GM12878 (cell line): ENCODE results near the gene RNF168. TPM values are rescaled to one million over a fixed set of nuclear protein-coding genes. Genes with fewer than 3 reads are reported as not detected.

Source experiments
- ATAC-seq: fragments of 200-7000 bp; cut with Tn5 transposase; 3 replicates; pipeline ENCODE4 v1.9.1; 2020; ENCODE audit warnings: mild to moderate bottlenecking, moderate library complexity
- BruUV-seq: library from RNA; stranded (reverse); fragments of 400-500 nt; replicated peaks from 2 replicates; lab custom pipeline; 2021; lab: Mats Ljungman, UMichigan
- CTCF ChIA-PET: fragments of 300-600 bp; sonication (Branson Sonifier 250); formaldehyde crosslinking; extraction: SDS; loops from one replicate; lab custom pipeline; 2021; ENCODE audit warnings: inconsistent platforms; lab: Yijun Ruan, JAX
- POLR2A ChIA-PET: fragments of 350-600 bp; formaldehyde crosslinking; extraction: SDS; loops from one replicate; lab custom pipeline; 2021; ENCODE audit warnings: inconsistent platforms; lab: Charles Lee
- RAD21 ChIA-PET: fragments of 300-600 bp; sonication (Branson Sonifier 250); formaldehyde crosslinking; loops from one replicate; lab custom pipeline; 2023; ENCODE audit warnings: antibody characterized with exemption; ENCODE audit not compliant: unreplicated experiment; lab: Charles Lee
- SMC1A ChIA-PET: fragments of 300-600 bp; sonication (Branson Sonifier 250); formaldehyde crosslinking; loops from one replicate; lab custom pipeline; 2023; ENCODE audit not compliant: unreplicated experiment, uncharacterized antibody; lab: Charles Lee
- DNase-seq: peaks from one replicate; pipeline ENCODE4 v3.0.0-alpha.2; 2011; ENCODE audit warnings: low read depth, low spot score
- FAIRE-seq: peaks from 3 replicates; lab custom pipeline; 2011; peaks lifted over from hg19 to GRCh38; lab: Jason Lieb, UNC
- H2AFZ ChIP-seq: 2 replicates; pipeline ENCODE4 v1.6.0; 2011; ENCODE audit warnings: low read depth, low read length, control low read depth; ENCODE audit not compliant: control insufficient read depth
- H3K27ac ChIP-seq: 2 replicates; pipeline ENCODE4 v1.5.1; 2011; ENCODE audit warnings: control low read depth; ENCODE audit not compliant: control insufficient read depth, insufficient read depth
- H3K27me3 ChIP-seq, 2 experiments: replicated peaks in 1 of 2; 2 replicates each; pipeline versions ENCODE4 v1.6.0 to v1.6.1; 2011; ENCODE audit warnings: low read length in 1 of 2; ENCODE audit not compliant: control insufficient read depth in 2 of 2, insufficient read depth in 2 of 2
- H3K36me3 ChIP-seq, 2 experiments: 2 replicates each; pipeline ENCODE4 v1.5.1; 2011; ENCODE audit warnings: low read length in 1 of 2; ENCODE audit not compliant: control insufficient read depth in 2 of 2, insufficient read depth in 2 of 2
- H3K4me1 ChIP-seq: 2 replicates; pipeline ENCODE4 v1.6.1; 2011; ENCODE audit warnings: mild to moderate bottlenecking, low read length, moderate library complexity, mixed read lengths; ENCODE audit not compliant: control insufficient read depth, insufficient read depth
- H3K4me2 ChIP-seq: 2 replicates; pipeline ENCODE4 v1.6.0; 2011; ENCODE audit warnings: control low read depth; ENCODE audit not compliant: control insufficient read depth, insufficient read depth
- H3K4me3 ChIP-seq: fragments of 200-600 bp; sonication (generic); 2 replicates; pipeline ENCODE4 v1.5.1; 2016
- H3K79me2 ChIP-seq: 2 replicates; pipeline ENCODE4 v1.6.0; 2011; ENCODE audit warnings: low read length; ENCODE audit not compliant: control insufficient read depth, insufficient read depth
- H3K9ac ChIP-seq: 2 replicates; pipeline ENCODE4 v1.8.0; 2011; ENCODE audit warnings: low read length, control low read depth, mixed read lengths; ENCODE audit not compliant: control insufficient read depth, insufficient read depth
- H3K9me3 ChIP-seq: replicated peaks from 3 replicates; pipeline ENCODE4 v1.5.1; 2011; ENCODE audit warnings: mild to moderate bottlenecking, low read length; ENCODE audit not compliant: control insufficient read depth, insufficient read depth
- H4K20me1 ChIP-seq: 2 replicates; pipeline ENCODE4 v1.6.0; 2011; ENCODE audit not compliant: control insufficient read depth, insufficient read depth
- ESRRA ChIP-seq: IDR thresholded peaks from 2 replicates; pipeline ENCODE4 v1.6.1; 2012; ENCODE audit warnings: mild to moderate bottlenecking, low read length, improper control_type of control experiment
- ETV6 ChIP-seq, 2 experiments: fragments of 450-650 bp in 1 of 2; IDR thresholded peaks in 1 of 2; conservative IDR thresholded peaks in 1 of 2; 2 replicates each; pipeline ENCODE4 v1.6.1; 2014; ENCODE audit warnings: antibody characterized with exemption in 1 of 2, borderline replicate concordance in 1 of 2, low read depth in 1 of 2, mild to moderate bottlenecking in 1 of 2, moderate library complexity in 1 of 2
- FOS ChIP-seq: IDR thresholded peaks from 3 replicates; pipeline ENCODE4 v1.6.1; 2011; ENCODE audit warnings: borderline replicate concordance; ENCODE audit not compliant: insufficient read length; ENCODE audit errors: extremely low read depth
- MEF2B ChIP-seq: fragments of 450-650 bp; IDR thresholded peaks from 2 replicates; pipeline ENCODE4 v1.6.1; 2018; ENCODE audit warnings: mild to moderate bottlenecking, moderate library complexity; ENCODE audit not compliant: partially characterized antibody, poor library complexity, severe bottlenecking
- TCF7 ChIP-seq: IDR thresholded peaks from 2 replicates; pipeline ENCODE4 v1.6.1; 2014; ENCODE audit warnings: antibody characterized with exemption, borderline replicate concordance
- YY1 ChIP-seq: IDR thresholded peaks from 2 replicates; pipeline ENCODE4 v1.6.1; 2011; ENCODE audit warnings: low read depth, mild to moderate bottlenecking, low read length
- ZNF274 ChIP-seq: IDR thresholded peaks from one replicate; pipeline ENCODE4 v1.8.0; 2011; ENCODE audit not compliant: insufficient read length, insufficient read depth
- WGBS: methylation state at CpG from one replicate; pipeline ENCODE4 v1.1.6; 2016; ENCODE audit warnings: low lambda C conversion rate; ENCODE audit not compliant: insufficient replicate concordance, insufficient coverage; ENCODE audit errors: missing lambda C conversion rate; 5-methylcytosine and 5-hydroxymethylcytosine counted together
- in situ Hi-C: fragments of 300-500 bp; cut with MboI; formaldehyde crosslinking; loops from 9 replicates; pipeline ENCODE4 v1.14.3; 2018; ENCODE audit warnings: mixed read lengths
- intact Hi-C: fragments of 100-400 bp; cut with micrococcal nuclease; formaldehyde crosslinking; loops from one replicate; pipeline ENCODE4 v1.14.2; 2022; ENCODE audit not compliant: unreplicated experiment
- polyA plus RNA-seq, 11 experiments: library from polyadenylated mRNA; depleted of rRNA in 4 of 11; unstranded in 6 of 11; stranded (reverse) in 5 of 11; fragments of >200 nt; fragmentation: Nextera tagmentation in 4 of 11; fragmentation: Illumina TruSeq in 1 of 11; extraction: Ambion mirVana in 4 of 11; extraction: Trizol in 1 of 11; gene quantifications; 1 replicate in 1 of 11; 2 replicates in 10 of 11; pipeline versions ENCODE4 v1.2.1 to v1.2.3, GENCODE V29; 2011 to 2016; ENCODE audit warnings: inconsistent platforms in 2 of 11, missing spikeins in 2 of 11, low read depth in 1 of 11
- total RNA-seq, 4 experiments: library from RNA; depleted of rRNA in 3 of 4; stranded (reverse); fragments of >200 nt in 3 of 4; fragmentation: Illumina TruSeq in 1 of 4; extraction: Trizol in 1 of 4; gene quantifications; 2 replicates each; pipeline versions ENCODE4 v1.2.1 to v1.2.3, GENCODE V29; 2013 to 2021

The RNF168 gene
- total and polyA plus RNA-seq, 10 of the 15 experiments (the other 5 are each of a cell fraction or from before 2014, with no cell fraction given): 12.7 to 47.5 (median 24.8) TPM

DNA sequence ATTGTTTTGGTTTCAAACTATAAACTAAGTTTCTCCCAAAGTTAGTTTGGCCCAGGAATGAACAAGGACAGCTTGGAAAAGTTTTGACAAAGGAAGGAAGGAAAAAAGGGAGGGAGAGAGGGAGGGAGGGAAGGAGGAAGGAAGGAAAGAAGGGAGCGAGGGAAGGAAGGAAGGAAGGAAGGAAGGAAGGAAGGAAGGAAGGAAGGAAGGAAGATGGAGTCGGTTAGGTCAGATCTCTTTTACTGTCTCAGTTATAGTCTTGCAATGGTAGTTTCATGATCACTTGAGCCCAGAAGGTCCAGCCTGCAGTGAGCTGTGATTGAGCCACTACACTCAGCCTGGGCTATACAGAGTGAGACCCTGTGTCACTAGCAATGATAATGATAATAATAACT lies 59.1 kb downstream of the RNF168 start:
- Histone ChIP-seq H3K4me3 (no peak overlapping the region), H2AFZ (peak overlapping the region; percentile 83), H3K9me3 (no peaks in the 10 kb centered on the region; the same call in 2 of the 3 replicates), H3K36me3 (no peaks in the 10 kb centered on the region), H3K27me3 (no peaks in the 10 kb centered on the region), H3K9ac (0 out of 2 replicates have a peak overlapping the region, but pooled peaks have one; percentile 11), H4K20me1 (no peaks in the 10 kb centered on the region), H3K4me1 (peaks cover 30% of the 10 kb centered on the region), H3K4me2 (0 out of 2 replicates have a peak overlapping the region, but pooled peaks have one; percentile 9), H3K27ac (0 out of 2 replicates have a peak overlapping the region, but pooled peaks have one; percentile 49), H3K79me2 (no peaks in the 10 kb centered on the region)
- CTCF ChIA-PET: interaction anchor here (1.1 to 3.0 kb wide), 6 partner anchors 9 to 191 kb away, joined by 3 to 7 read pairs (median 4); no protein-coding TSS in a partner anchor
- SMC1A ChIA-PET: interaction anchor here (1.2 to 1.7 kb wide), 3 partner anchors 9 to 191 kb away, joined by 4 to 6 read pairs (median 5); no protein-coding TSS in a partner anchor
- TF ChIP-seq YY1: 0 out of 2 replicates have a peak, but pooled peaks have one; percentile 30
- TF ChIP-seq MEF2B: no peak
- no peak for TF ChIP-seq TCF7
- no peak for TF ChIP-seq ZNF274
- no peak for TF ChIP-seq FOS
- TF ChIP-seq ESRRA: no peak
- peak in 1 of 2 experiments; percentile 90; a peak in 2 of 4 replicates for TF ChIP-seq ETV6 (conservative IDR thresholded peaks at IDR 0.05 in 1 of 2, IDR thresholded peaks at IDR 0.05 in 1 of 2; ENCODE audit: borderline replicate concordance in 1 of 2, low read depth in 1 of 2)
- FAIRE-seq: no peak
- in situ Hi-C loops: loop anchor here (25.0 kb wide), 1 partner anchor 1307 kb away; no protein-coding TSS in a partner anchor
- intact Hi-C loops: loop anchor here (5.0 kb wide), 2 partner anchors 58 to 192 kb away; partner anchors contain the start of gene RNF168
- no peak for ATAC-seq
- POLR2A ChIA-PET: no interaction called here
- 35% methylated on average over 2 of the region's 2 CpGs for WGBS
- RAD21 ChIA-PET: interaction anchor here (0.6 to 1.6 kb wide), 3 partner anchors 12 to 189 kb away, joined by 3 to 5 read pairs (median 4); no protein-coding TSS in a partner anchor
- BruUV-seq: no TSS peak
- no peak for DNase-seq
